Activated CD8-positive, alpha-beta T cell treated with anti-CD3 and anti-CD28 coated beads for 36 hours (primary cell): ENCODE measurements around the gene WDR49. TPM values are rescaled to one million over a fixed set of nuclear protein-coding genes. Genes with fewer than 3 reads are reported as not detected.

ENCODE experiments used
- ATAC-seq: fragments of 200-7000 bp; cut with Tn5 transposase; one replicate; pipeline ENCODE4 v1.10.0; 2021; ENCODE audit warnings: mild to moderate bottlenecking, moderate library complexity
- CTCF ChIA-PET: fragments of 350-600 bp; sonication (Branson Sonifier 250); formaldehyde crosslinking; loops from one replicate; lab custom pipeline; 2021; ENCODE audit warnings: antibody characterized with exemption; lab: Charles Lee
- POLR2A ChIA-PET: fragments of 350-600 bp; sonication (Branson Sonifier 250); formaldehyde crosslinking; loops from one replicate; lab custom pipeline; 2021; ENCODE audit warnings: antibody characterized with exemption; lab: Charles Lee
- DNase-seq: peaks from one replicate; pipeline ENCODE4 v3.0.0-alpha.2; 2020
- H3K27ac Mint-ChIP-seq: one replicate; pipeline ENCODE4 v1.8.0; 2021; ENCODE audit warnings: mild to moderate bottlenecking, mixed read lengths
- H3K27me3 Mint-ChIP-seq: one replicate; pipeline ENCODE4 v1.8.0; 2021; ENCODE audit warnings: mixed read lengths
- H3K36me3 Mint-ChIP-seq: one replicate; pipeline ENCODE4 v1.8.0; 2021; ENCODE audit warnings: low read depth, mixed read lengths
- H3K4me1 Mint-ChIP-seq: one replicate; pipeline ENCODE4 v1.8.0; 2021; ENCODE audit warnings: low read depth, mixed read lengths
- H3K4me3 Mint-ChIP-seq: one replicate; pipeline ENCODE4 v1.8.0; 2021; ENCODE audit warnings: mild to moderate bottlenecking, moderate library complexity, mixed read lengths
- H3K9me3 Mint-ChIP-seq: one replicate; pipeline ENCODE4 v1.8.0; 2021; ENCODE audit warnings: mixed read lengths
- CTCF ChIP-seq: fragments of 200-600 bp; IDR thresholded peaks from one replicate; pipeline ENCODE4 v1.8.0; 2022; ENCODE audit warnings: antibody characterized with exemption, mild to moderate bottlenecking
- intact Hi-C: fragments of 100-400 bp; cut with micrococcal nuclease; formaldehyde crosslinking; loops from one replicate; pipeline ENCODE4 v1.10.0; 2022
- total RNA-seq, 2 experiments: library from RNA; stranded (reverse); gene quantifications; one replicate each; pipeline ENCODE4 v1.2.3, GENCODE V29; 2021

Gene WDR49
- total RNA-seq, 2 experiments from 2014 or later, result 0.29 to 0.36 TPM

GRCh38 chr3:167520266-167521005, 133.3 kb downstream of the WDR49 start:
- peaks cover 6% of the 10 kb centered on the region for H3K9me3 Mint-ChIP-seq
- H3K4me3 Mint-ChIP-seq, result no peak overlapping the region
- H3K27me3 Mint-ChIP-seq, result no peaks in the 10 kb centered on the region
- H3K4me1 Mint-ChIP-seq, result no peaks in the 10 kb centered on the region
- TF ChIP-seq CTCF, result no peak
- no peak overlapping the region for H3K27ac Mint-ChIP-seq
- DNase-seq (no peak), ATAC-seq (no peak)
- H3K36me3 Mint-ChIP-seq, result no peaks in the 10 kb centered on the region
- intact Hi-C loops, result no loop called here
- POLR2A ChIA-PET, result no interaction called here
- CTCF ChIA-PET, result no interaction called here

GRCh38 chr3:167507954-167508353, 145.8 kb downstream of the WDR49 start:
- Mint-ChIP-seq H3K4me3 (no peak overlapping the region), H3K9me3 (no peaks in the 10 kb centered on the region), H3K27ac (no peak overlapping the region), H3K36me3 (no peaks in the 10 kb centered on the region), H3K4me1 (no peaks in the 10 kb centered on the region), H3K27me3 (no peaks in the 10 kb centered on the region)
- ChIA-PET POLR2A (no interaction called here), CTCF (no interaction called here)
- no peak for ATAC-seq
- no peak for DNase-seq
- intact Hi-C loops, result no loop called here
- no peak for TF ChIP-seq CTCF

DNA sequence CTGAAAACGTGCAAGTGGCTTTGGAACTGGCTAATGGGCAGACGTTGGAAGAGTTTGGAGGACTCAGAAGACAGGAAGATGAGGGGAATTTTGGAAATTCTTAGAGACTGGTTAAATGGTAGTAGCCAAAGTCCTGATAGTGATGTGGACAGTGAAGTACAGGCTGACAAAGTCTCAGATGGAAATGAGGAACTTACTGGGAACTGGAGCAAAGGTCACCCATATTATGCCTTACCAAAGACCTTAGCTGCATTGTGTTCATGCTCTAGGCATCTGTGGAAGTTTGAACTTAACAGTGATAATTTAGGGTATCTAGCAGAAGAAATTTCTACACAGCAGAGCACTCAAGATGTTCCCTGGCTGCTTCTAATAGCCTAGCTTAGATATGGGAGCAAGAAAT, 151.3 kb downstream of the WDR49 start:
- H3K9me3 Mint-ChIP-seq, result no peaks in the 10 kb centered on the region

DNA sequence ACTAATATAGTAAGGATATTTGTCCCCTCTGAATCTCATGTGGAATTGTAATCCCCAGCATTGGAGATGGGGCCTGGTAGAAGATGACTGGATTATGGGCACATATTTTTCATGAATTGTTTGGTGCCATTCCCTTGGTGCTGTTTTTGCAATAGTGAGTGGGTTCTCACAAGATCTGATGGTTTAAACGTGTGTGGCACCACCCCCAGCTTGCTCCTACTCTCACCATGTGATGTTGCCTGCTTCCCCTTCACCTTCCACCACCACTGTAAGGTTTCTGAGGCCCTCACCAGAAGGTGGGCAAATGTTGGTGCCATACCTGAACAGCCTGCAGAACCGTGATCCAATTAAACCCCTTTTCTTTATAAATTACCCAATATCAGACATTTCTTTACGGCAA, 151.8 kb downstream of the WDR49 start:
- ATAC-seq (no peak), DNase-seq (no peak)
- CTCF ChIA-PET, result interaction anchor here (0.6 kb wide), 1 partner anchor 21 kb away, joined by 3 read pairs; no protein-coding TSS in a partner anchor
- POLR2A ChIA-PET, result no interaction called here
- Mint-ChIP-seq H3K27ac (no peak overlapping the region), H3K27me3 (no peaks in the 10 kb centered on the region), H3K4me3 (no peak overlapping the region), H3K36me3 (no peaks in the 10 kb centered on the region), H3K9me3 (no peaks in the 10 kb centered on the region), H3K4me1 (no peaks in the 10 kb centered on the region)
- TF ChIP-seq CTCF, result no peak
- intact Hi-C loops, result no loop called here

More for the DNA sequence above, 151.3 kb downstream of the WDR49 start:
- H3K4me3 Mint-ChIP-seq, result no peak overlapping the region
- DNase-seq (no peak), ATAC-seq (no peak)
- POLR2A ChIA-PET, result interaction anchor here (0.6 kb wide), 1 partner anchor 720 kb away, joined by 3 read pairs; no protein-coding TSS in a partner anchor
- H3K4me1 Mint-ChIP-seq, result no peaks in the 10 kb centered on the region
- H3K36me3 Mint-ChIP-seq, result no peaks in the 10 kb centered on the region
- H3K27me3 Mint-ChIP-seq, result no peaks in the 10 kb centered on the region
- intact Hi-C loops, result no loop called here
- no peak overlapping the region for H3K27ac Mint-ChIP-seq
- TF ChIP-seq CTCF, result no peak
- CTCF ChIA-PET, result no interaction called here

GRCh38 chr3:167497903-167498302, 155.8 kb downstream of the WDR49 start:
- intact Hi-C loops, result no loop called here
- no peaks in the 10 kb centered on the region for H3K27me3 Mint-ChIP-seq
- no peaks in the 10 kb centered on the region for H3K36me3 Mint-ChIP-seq
- CTCF ChIA-PET, result no interaction called here
- no peak for DNase-seq
- no peaks in the 10 kb centered on the region for H3K4me1 Mint-ChIP-seq
- H3K9me3 Mint-ChIP-seq, result no peaks in the 10 kb centered on the region
- no peak overlapping the region for H3K4me3 Mint-ChIP-seq
- no peak for TF ChIP-seq CTCF
- H3K27ac Mint-ChIP-seq, result no peak overlapping the region
- no peak for ATAC-seq
- POLR2A ChIA-PET, result no interaction called here
